Activated B cell treated with CpG ODN at 0.5 μM for 24 hours (primary cell): Measurements from ENCODE around the gene TUBE1. TPM values are rescaled to one million over a fixed set of nuclear protein-coding genes. Genes with fewer than 3 reads are reported as not detected.
"Not testable (repeated sequence)": the region's sequence is repeated elsewhere in the genome, so short reads cannot be mapped to it uniquely, and the experiment has no call there.

Source experiments
- ATAC-seq: fragments of 200-7000 bp; cut with Tn5 transposase; one replicate; pipeline ENCODE4 v1.10.0; 2021; ENCODE audit warnings: low read depth, mild to moderate bottlenecking, moderate library complexity
- CTCF ChIA-PET: fragments of 350-600 bp; sonication (Branson Sonifier 250); formaldehyde crosslinking; loops from one replicate; lab custom pipeline; 2021; ENCODE audit warnings: antibody characterized with exemption; lab: Charles Lee
- POLR2A ChIA-PET: fragments of 350-600 bp; sonication (Branson Sonifier 250); formaldehyde crosslinking; loops from one replicate; lab custom pipeline; 2021; ENCODE audit warnings: antibody characterized with exemption; lab: Charles Lee
- DNase-seq: peaks from one replicate; pipeline ENCODE4 v3.0.0; 2022
- H3K27ac Mint-ChIP-seq: one replicate; pipeline ENCODE4 v1.8.0; 2020; ENCODE audit warnings: mixed read lengths
- H3K27me3 Mint-ChIP-seq: one replicate; pipeline ENCODE4 v1.8.0; 2021; ENCODE audit warnings: mixed read lengths
- H3K36me3 Mint-ChIP-seq: one replicate; pipeline ENCODE4 v1.8.0; 2021; ENCODE audit warnings: low read depth, mixed read lengths
- H3K4me1 Mint-ChIP-seq: one replicate; pipeline ENCODE4 v1.8.0; 2021; ENCODE audit warnings: mixed read lengths
- H3K4me3 Mint-ChIP-seq: one replicate; pipeline ENCODE4 v1.8.0; 2020; ENCODE audit warnings: mild to moderate bottlenecking, mixed read lengths
- H3K9me3 Mint-ChIP-seq: one replicate; pipeline ENCODE4 v1.8.0; 2020; ENCODE audit warnings: mixed read lengths
- CTCF ChIP-seq: fragments of 200-600 bp; IDR thresholded peaks from one replicate; pipeline ENCODE4 v1.8.0; 2022; ENCODE audit warnings: antibody characterized with exemption, mild to moderate bottlenecking
- intact Hi-C: fragments of 100-400 bp; cut with micrococcal nuclease; formaldehyde crosslinking; loops from one replicate; pipeline ENCODE4 v1.15.1; 2024
- total RNA-seq: library from RNA; stranded (reverse); gene quantifications from 2 replicates; pipeline ENCODE4 v1.2.3, GENCODE V29; 2022

TUBE1 gene
- total RNA-seq, 1 donor from 2014 or later = 28.0 TPM

GRCh38 chr6:112113431-112113830, 26.1 kb upstream of the TUBE1 start:
- Mint-ChIP-seq H3K9me3 (no peaks in the 10 kb centered on the region), H3K4me3 (no peak overlapping the region), H3K27ac (no peak overlapping the region), H3K4me1 (no peaks in the 10 kb centered on the region), H3K27me3 (peaks cover 12% of the 10 kb centered on the region), H3K36me3 (no peaks in the 10 kb centered on the region)
- intact Hi-C loops = no loop called here
- POLR2A ChIA-PET = no interaction called here
- no peak for ATAC-seq
- TF ChIP-seq CTCF = no peak
- DNase-seq = no peak
- CTCF ChIA-PET = no interaction called here

- no peak for TF ChIP-seq CTCF
- CTCF ChIA-PET = no interaction called here
Observed at GRCh38 chr6:112109262-112109661, 22.0 kb upstream of the TUBE1 start.

GRCh38 chr6:112106562-112106961, 19.3 kb upstream of the TUBE1 start:
- ChIA-PET CTCF (no interaction called here), POLR2A (no interaction called here)
- no peak for TF ChIP-seq CTCF
- Mint-ChIP-seq H3K4me3 (no peak overlapping the region), H3K4me1 (no peaks in the 10 kb centered on the region), H3K9me3 (peaks cover 7% of the 10 kb centered on the region), H3K36me3 (no peaks in the 10 kb centered on the region), H3K27ac (no peak overlapping the region), H3K27me3 (peaks cover 2% of the 10 kb centered on the region)
- intact Hi-C loops = no loop called here
- no peak for DNase-seq
- no peak for ATAC-seq

More at GRCh38 chr6:112109262-112109661, 22.0 kb upstream of the TUBE1 start:
- Mint-ChIP-seq H3K27ac (no peak overlapping the region), H3K9me3 (peaks cover 7% of the 10 kb centered on the region), H3K4me3 (no peak overlapping the region), H3K27me3 (peaks cover 10% of the 10 kb centered on the region), H3K36me3 (no peaks in the 10 kb centered on the region), H3K4me1 (no peaks in the 10 kb centered on the region)
- ATAC-seq = no peak
- DNase-seq = no peak
- intact Hi-C loops = no loop called here
- POLR2A ChIA-PET = no interaction called here

- H3K27ac Mint-ChIP-seq, DNase-seq, H3K36me3 Mint-ChIP-seq, CTCF ChIA-PET, intact Hi-C loops, ATAC-seq, H3K9me3 Mint-ChIP-seq, POLR2A ChIA-PET, H3K4me3 Mint-ChIP-seq, H3K27me3 Mint-ChIP-seq, H3K4me1 Mint-ChIP-seq: not testable (repeated sequence)
Observed at GRCh38 chr6:112106026-112106425, 18.7 kb upstream of the TUBE1 start.

GRCh38 chr6:112100561-112100960, 13.3 kb upstream of the TUBE1 start:
- intact Hi-C loops = no loop called here
- CTCF ChIA-PET = no interaction called here
- Mint-ChIP-seq H3K4me3 (no peak overlapping the region), H3K9me3 (peaks cover 7% of the 10 kb centered on the region), H3K27me3 (no peaks in the 10 kb centered on the region), H3K27ac (no peak overlapping the region), H3K4me1 (no peaks in the 10 kb centered on the region), H3K36me3 (peaks cover 2% of the 10 kb centered on the region)
- DNase-seq = no peak
- no peak for ATAC-seq
- POLR2A ChIA-PET = no interaction called here
- TF ChIP-seq CTCF = no peak

DNA sequence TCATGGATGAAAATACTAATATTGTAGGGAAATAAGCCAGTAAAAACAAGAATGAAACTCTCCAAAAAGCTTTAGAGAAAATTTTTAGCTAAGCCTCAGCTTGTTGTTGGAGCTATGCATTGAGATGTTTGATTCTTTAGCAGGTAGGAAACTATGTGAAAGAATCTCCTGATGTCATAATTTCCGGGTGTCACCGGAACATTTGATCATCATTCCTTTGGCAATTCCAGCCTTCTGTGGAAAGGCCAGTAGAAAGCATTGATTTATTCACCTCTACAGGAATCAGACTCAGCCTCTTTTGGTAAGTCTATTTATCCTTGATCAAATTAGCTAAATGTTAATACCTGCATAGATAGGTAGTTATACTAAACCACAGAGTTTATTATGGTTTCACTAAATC, 9.6 kb upstream of the TUBE1 start:
- no peak for ATAC-seq
- Mint-ChIP-seq H3K9me3 (no peaks in the 10 kb centered on the region), H3K4me1 (no peaks in the 10 kb centered on the region), H3K27me3 (no peaks in the 10 kb centered on the region), H3K4me3 (no peak overlapping the region), H3K27ac (no peak overlapping the region), H3K36me3 (peaks cover 2% of the 10 kb centered on the region)
- DNase-seq = no peak
- ChIA-PET POLR2A (no interaction called here), CTCF (no interaction called here)
- TF ChIP-seq CTCF = no peak
- intact Hi-C loops = no loop called here
